OCI-LY7 (cell line): Measurements from ENCODE around the gene TMEM156.

Experiments used
- CTCF ChIP-seq: fragments of 200-600 bp; sonication (generic); conservative IDR thresholded peaks from 2 replicates; pipeline ENCODE4 v1.5.1; 2014; ENCODE audit warnings: mild to moderate bottlenecking, antibody characterized with exemption, low read length, moderate library complexity, mixed read lengths
- EZH2phosphoT487 ChIP-seq: fragments of 200-600 bp; sonication (generic); IDR thresholded peaks from 2 replicates; pipeline ENCODE4 v1.6.1; 2018; ENCODE audit warnings: low read depth, borderline replicate concordance, mild to moderate bottlenecking, mixed run types, antibody characterized with exemption, low read length, moderate library complexity, mixed read lengths

- TF ChIP-seq CTCF: no peak
- no peak for TF ChIP-seq EZH2phosphoT487
Observed at GRCh38 chr4:39066371-39066770, 34.2 kb upstream of the TMEM156 start.
